Large intestine (tissue), 3 donors: ENCODE results near the gene PHF19. TPM values are rescaled to one million over a fixed set of nuclear protein-coding genes. Genes with fewer than 3 reads are reported as not detected.

Experiments used
- DNase-seq, 2 donors: peaks; one replicate each; pipeline versions ENCODE4 v3.0.0 to v3.0.0-alpha.2; 2013
- H3K27ac ChIP-seq: one replicate; pipeline ENCODE4 v1.5.1; 2013; ENCODE audit warnings: low read length
- H3K27me3 ChIP-seq: 2 replicates; pipeline ENCODE4 v1.6.1; 2013; ENCODE audit warnings: low read length; ENCODE audit not compliant: control insufficient read depth, insufficient read depth
- H3K36me3 ChIP-seq: 2 replicates; pipeline ENCODE4 v1.6.1; 2013; ENCODE audit warnings: low read length; ENCODE audit not compliant: control insufficient read depth, insufficient read depth
- H3K4me1 ChIP-seq: one replicate; pipeline ENCODE4 v1.6.1; 2013; ENCODE audit warnings: low read length; ENCODE audit not compliant: control insufficient read depth, insufficient read depth
- H3K4me3 ChIP-seq: one replicate; pipeline ENCODE4 v1.5.1; 2013; ENCODE audit warnings: low read length
- H3K9me3 ChIP-seq: one replicate; pipeline ENCODE4 v1.6.1; 2013; ENCODE audit warnings: mild to moderate bottlenecking, low read depth, low read length, moderate library complexity; ENCODE audit not compliant: control insufficient read depth
- WGBS: methylation state at CpG from one replicate; pipeline ENCODE4 v1.1.5; 2013; ENCODE audit warnings: low lambda C conversion rate; ENCODE audit not compliant: insufficient coverage; 5-methylcytosine and 5-hydroxymethylcytosine counted together
- polyA plus RNA-seq: library from polyadenylated mRNA; unstranded; fragments of 120-200 nt; gene quantifications from one replicate; pipeline ENCODE4 v1.2.1, GENCODE V29; 2013

The PHF19 gene
- polyA plus RNA-seq, 1 donor: 40.2 TPM

DNA sequence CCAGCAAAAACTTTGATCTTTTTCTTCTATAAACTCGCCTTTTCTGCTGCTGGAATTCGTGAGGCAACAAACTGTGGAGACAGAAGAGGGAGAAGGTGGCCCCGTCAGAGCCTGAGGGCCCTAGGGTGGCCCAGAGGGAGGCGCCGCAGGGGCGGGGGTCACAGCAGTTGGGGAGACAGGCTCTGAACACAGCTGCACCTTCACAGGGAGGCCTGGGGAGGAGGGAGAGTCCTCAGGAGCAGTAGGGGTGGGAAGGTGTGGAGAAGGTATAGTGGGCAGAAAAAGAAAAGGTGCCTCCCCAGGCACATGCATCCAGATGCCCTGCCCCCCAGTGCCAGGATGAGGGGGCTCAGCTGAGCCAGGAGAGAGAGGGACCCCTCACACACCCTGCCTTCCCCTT lies 15.1 kb downstream of the PHF19 start:
- Histone ChIP-seq H3K27me3 (no peaks in the 10 kb centered on the region), H3K36me3 (peaks cover 88% of the 10 kb centered on the region), H3K27ac (no peak overlapping the region), H3K4me1 (no peaks in the 10 kb centered on the region), H3K4me3 (no peak overlapping the region), H3K9me3 (no peaks in the 10 kb centered on the region)
- WGBS: no CpG with 5 or more reads among the region's 6 CpGs
- no peak for DNase-seq

DNA sequence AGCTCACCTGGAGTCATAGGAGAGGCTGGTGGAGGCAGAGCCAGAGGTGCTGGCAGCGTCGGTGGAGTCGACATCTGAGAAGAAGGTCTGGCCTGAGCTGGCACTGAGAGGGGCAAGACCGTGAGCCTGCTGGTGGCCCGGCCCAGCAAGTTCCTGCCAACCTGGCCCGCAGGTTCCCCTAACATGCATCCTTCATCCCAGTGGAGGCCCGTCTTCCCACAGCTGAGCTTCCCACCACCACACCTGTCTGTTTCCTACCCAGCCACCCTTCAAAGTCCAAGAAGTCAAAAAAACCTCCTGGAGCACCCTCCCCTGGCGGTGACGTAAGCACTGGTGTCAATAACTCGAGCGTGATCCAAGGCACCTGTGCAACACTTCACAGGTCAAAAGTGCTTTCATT lies 16.9 kb downstream of the PHF19 start:
- WGBS: no CpG with 5 or more reads among the region's 11 CpGs
- no peaks in the 10 kb centered on the region for H3K9me3 ChIP-seq
- peaks cover 82% of the 10 kb centered on the region for H3K36me3 ChIP-seq

DNA sequence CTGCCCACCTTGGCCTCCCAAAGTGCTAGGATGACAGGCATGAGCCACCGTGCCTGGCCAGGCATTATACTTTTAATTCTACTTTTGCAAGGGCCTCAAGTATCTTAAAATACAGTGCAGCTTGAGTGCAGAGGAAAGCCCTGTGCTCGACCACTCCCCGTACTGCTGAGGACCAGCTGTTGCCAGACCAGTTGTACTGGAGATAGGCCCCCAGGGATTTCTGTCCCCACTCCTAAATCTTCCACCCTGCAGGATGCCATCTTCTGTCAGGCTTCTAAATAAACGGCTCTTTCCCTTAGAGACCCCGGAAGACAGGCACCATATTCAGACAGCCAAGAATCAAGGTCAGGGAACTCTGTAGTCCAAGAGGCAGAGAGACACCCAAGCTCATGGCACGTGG lies 17.6 kb downstream of the PHF19 start:
- no peaks in the 10 kb centered on the region for H3K9me3 ChIP-seq
- no peak for DNase-seq
- no CpG with 5 or more reads among the region's 6 CpGs for WGBS
- no peaks in the 10 kb centered on the region for H3K4me1 ChIP-seq
- H3K4me3 ChIP-seq: no peak overlapping the region
- H3K36me3 ChIP-seq: peaks cover 81% of the 10 kb centered on the region
- H3K27ac ChIP-seq: no peak overlapping the region
- H3K27me3 ChIP-seq: no peaks in the 10 kb centered on the region

More for the DNA sequence above, 16.9 kb downstream of the PHF19 start:
- DNase-seq: no peak
- no peaks in the 10 kb centered on the region for H3K27me3 ChIP-seq
- no peak overlapping the region for H3K27ac ChIP-seq
- no peak overlapping the region for H3K4me3 ChIP-seq
- H3K4me1 ChIP-seq: no peaks in the 10 kb centered on the region

DNA sequence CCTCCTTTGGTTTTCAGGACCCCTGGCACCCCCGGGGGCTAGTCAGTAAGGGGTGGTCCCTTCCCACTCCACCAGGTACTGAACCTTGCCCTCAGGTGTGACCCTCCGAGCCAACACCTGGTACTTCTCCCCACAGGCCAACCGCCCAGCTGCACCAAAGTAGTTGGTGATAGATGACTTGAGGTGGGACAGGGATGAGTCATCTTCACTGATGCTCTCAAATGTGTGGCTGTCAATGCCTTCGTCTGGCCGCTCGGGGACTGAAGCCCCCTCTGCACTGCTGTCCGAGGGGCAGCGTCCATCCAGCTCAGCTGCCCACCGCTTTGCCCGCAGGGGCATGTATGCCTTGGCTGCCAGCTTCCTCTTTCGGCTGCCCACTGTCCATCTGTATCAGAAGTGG lies 19.1 kb downstream of the PHF19 start:
- WGBS: no CpG with 5 or more reads among the region's 11 CpGs
- Histone ChIP-seq H3K9me3 (no peaks in the 10 kb centered on the region), H3K27ac (no peak overlapping the region), H3K4me1 (no peaks in the 10 kb centered on the region), H3K36me3 (peaks cover 71% of the 10 kb centered on the region), H3K4me3 (no peak overlapping the region), H3K27me3 (no peaks in the 10 kb centered on the region)
- DNase-seq: no peak

DNA sequence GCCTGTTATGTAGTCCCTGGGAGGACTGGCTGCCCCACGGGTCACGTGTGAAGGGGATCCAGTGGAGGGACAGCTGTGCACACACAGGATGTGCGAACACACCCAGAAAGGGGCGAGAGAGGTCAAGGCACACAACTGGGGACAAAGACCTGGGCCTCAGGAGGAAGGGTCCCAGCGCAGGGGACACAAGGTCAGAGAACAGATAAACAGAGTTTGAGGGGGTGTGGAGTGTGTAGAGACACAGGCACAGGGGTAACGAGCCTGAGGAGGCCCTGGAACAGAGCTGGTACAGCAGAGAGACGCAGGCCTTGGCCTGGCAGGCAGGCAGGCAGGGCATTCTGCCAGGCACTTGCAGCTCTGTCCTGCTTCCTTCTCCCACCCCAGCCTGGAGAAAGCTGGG lies 19.5 kb downstream of the PHF19 start:
- Histone ChIP-seq H3K27me3 (no peaks in the 10 kb centered on the region), H3K27ac (no peak overlapping the region), H3K4me1 (no peaks in the 10 kb centered on the region), H3K4me3 (no peak overlapping the region), H3K9me3 (no peaks in the 10 kb centered on the region), H3K36me3 (peaks cover 68% of the 10 kb centered on the region)
- DNase-seq: no peak
- no CpG with 5 or more reads among the region's 7 CpGs for WGBS

DNA sequence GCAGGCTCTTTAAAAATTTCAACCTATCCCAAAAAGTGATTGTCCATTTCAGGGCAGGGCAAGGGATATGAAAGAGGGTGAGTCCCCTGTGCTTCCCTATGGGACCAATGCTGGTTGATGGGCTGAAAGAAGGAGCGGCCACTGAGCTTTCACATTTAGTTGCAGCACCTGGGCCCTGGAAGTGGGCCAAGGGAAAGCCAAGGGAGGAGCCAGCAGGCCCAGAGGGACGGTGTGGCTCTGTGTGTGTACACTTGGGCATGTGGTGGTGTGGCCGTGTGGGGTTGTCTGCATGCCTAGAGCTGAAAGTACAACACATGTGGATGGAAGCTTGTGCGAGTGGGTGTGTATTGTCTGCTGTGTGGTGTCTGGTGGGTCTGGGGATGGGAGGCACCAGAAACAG lies 20.3 kb downstream of the PHF19 start:
- Histone ChIP-seq H3K27ac (no peak overlapping the region), H3K9me3 (no peaks in the 10 kb centered on the region), H3K4me3 (no peak overlapping the region), H3K4me1 (no peaks in the 10 kb centered on the region), H3K27me3 (no peaks in the 10 kb centered on the region), H3K36me3 (peaks cover 68% of the 10 kb centered on the region)
- no peak for DNase-seq
- WGBS: no CpG with 5 or more reads among the region's 4 CpGs

DNA sequence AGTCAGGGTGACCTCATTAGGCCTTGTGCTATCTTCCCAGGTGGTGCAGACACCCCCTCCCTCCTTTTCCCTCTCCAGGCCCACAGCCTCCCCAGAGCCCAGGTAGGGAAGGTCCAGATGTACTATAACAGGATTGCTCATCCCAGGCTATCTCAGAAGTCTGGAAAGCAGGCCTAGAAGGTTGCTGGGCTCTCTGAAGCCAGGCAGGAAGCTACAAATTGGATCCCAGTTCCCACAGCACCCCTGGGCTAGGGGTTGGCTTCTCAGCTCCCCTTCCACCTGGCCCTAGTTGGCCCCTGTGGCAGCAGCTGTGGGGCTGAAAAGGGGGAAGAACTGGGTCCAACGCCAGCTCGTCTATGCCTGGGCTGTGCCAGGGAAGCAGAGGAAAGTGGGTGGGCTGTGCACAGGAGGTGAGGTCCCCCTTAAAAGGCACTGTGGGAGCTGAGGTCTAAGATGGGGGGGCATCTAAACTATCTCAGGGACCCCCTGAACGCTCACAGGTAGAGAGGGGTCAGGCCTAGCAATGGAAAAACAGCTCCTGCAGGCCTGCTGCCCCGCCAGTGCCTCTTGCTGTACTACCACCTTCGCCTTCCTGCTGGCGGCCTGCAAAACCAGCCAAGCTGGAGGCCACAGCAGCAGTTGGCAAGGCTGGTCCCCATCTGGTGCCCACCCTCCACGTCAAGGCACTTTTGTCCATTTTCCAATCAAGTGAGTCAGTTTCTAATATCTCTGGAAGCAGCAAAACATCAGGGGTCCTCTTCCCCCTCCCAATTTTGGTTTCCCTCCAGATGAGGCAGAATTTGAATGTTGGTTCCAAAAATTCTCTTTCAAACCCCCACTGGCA lies 20.9 kb downstream of the PHF19 start:
- Histone ChIP-seq H3K27me3 (no peaks in the 10 kb centered on the region), H3K36me3 (peaks cover 68% of the 10 kb centered on the region)

DNA sequence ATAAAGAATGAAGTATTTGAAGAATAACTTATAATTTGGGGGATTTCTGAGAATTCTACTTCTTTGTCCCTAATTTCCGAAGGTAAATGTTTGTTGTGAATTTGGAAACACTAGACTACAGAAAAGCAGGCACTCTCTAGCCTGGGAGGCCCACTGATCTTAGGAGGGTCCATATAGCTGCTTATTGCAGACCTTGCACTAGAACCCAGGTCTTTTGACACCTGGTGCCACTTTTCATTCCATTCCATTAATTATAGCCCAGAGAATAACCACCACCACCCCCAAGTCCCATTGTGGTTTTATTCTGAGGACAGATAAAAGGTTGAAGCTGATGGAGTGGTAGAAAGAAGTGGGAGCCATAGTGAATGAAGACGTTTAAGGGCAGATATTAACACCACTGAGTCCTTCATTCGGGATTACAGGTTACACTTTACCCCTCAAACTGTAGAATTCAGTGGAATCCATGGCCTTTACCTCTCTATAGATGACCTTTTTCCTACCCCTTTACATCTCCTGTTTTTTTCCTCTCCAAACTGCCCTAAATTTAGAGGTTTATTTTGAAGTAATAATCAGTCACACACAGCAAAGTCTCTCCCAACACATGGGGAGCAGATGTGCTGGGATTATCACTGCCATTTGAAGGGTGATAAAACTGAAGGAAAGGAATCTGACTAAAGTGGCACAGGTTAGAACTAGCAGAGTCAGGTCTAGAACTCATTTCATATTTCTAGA lies 22.2 kb downstream of the PHF19 start:
- WGBS: no CpG with 5 or more reads among the region's 3 CpGs

More for the DNA sequence above, 20.9 kb downstream of the PHF19 start:
- no peak for DNase-seq
- H3K27ac ChIP-seq: no peak overlapping the region
- H3K4me3 ChIP-seq: no peak overlapping the region
- no peaks in the 10 kb centered on the region for H3K4me1 ChIP-seq
- H3K9me3 ChIP-seq: no peaks in the 10 kb centered on the region
- WGBS: 89% methylated on average over 3 of the region's 7 CpGs

DNA sequence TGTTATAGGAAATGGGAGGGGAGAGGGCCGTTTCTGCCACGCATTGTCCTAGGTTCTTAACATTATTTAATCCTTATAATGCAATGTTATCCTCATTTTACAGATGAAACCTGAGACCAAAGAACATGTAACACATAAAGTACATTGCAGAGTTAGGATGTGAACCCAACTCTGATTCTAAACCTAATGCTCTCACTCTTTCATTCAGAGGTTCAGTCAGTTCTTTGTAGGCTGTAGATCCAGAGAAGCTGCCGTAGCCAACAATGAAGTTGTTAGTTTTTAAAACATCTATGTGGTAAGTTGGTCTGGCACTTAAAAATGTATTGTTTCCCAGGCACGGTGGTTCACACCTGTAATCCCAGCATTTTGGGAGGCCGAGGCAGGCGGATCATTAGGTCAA lies 23.8 kb downstream of the PHF19 start:
- Histone ChIP-seq H3K9me3 (no peaks in the 10 kb centered on the region), H3K27me3 (no peaks in the 10 kb centered on the region), H3K4me3 (no peak overlapping the region), H3K36me3 (peaks cover 61% of the 10 kb centered on the region), H3K27ac (no peak overlapping the region), H3K4me1 (no peaks in the 10 kb centered on the region)
- no CpG with 5 or more reads among the region's 6 CpGs for WGBS
- DNase-seq: no peak

More for the DNA sequence above, 22.2 kb downstream of the PHF19 start:
- no peak overlapping the region for H3K4me3 ChIP-seq
- no peaks in the 10 kb centered on the region for H3K4me1 ChIP-seq
- no peak overlapping the region for H3K27ac ChIP-seq
- peaks cover 65% of the 10 kb centered on the region for H3K36me3 ChIP-seq
- no peaks in the 10 kb centered on the region for H3K9me3 ChIP-seq
- no peak for DNase-seq
- no peaks in the 10 kb centered on the region for H3K27me3 ChIP-seq

DNA sequence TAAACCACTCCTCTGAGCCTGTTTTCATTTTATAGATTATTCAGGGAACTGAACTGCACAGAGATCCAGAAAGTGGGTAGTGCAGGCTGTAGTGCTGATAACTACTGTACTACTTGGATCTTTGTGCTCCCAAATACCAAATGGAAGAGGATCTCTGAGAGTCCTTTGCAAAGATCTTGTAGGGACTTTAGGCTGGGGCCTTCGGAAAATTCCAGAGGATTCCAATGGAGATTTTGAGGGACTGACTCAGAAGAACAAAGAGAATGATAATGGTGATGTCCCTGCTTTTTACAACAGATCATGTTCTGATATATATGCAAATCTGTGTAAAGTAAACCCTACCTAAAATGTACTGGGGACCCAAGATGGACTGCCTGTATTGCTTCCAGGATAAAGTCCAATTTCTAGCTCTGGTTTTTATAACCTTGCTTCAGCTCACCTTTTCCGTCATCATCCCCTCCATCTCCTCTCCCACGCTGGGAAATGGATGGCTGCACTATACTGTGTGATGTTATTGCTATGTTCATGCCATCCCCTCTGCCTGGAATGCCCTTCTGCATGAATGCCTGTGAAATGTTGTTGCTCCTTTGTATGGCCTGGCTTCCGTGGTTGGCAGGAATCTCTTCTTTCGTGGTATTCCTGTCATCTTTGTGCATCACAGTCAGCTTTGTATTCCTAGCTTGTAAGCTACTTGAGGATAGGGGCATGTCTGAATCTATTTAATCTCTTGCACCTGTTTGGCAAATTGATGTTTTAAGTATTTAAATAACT lies 24.6 kb downstream of the PHF19 start:
- peak in 1 of 2 donors; percentile 35 for DNase-seq
- H3K4me3 ChIP-seq: no peak overlapping the region
- H3K9me3 ChIP-seq: no peaks in the 10 kb centered on the region
- no CpG with 5 or more reads among the region's 5 CpGs for WGBS
- H3K36me3 ChIP-seq: peaks cover 55% of the 10 kb centered on the region
- no peaks in the 10 kb centered on the region for H3K27me3 ChIP-seq
- no peaks in the 10 kb centered on the region for H3K4me1 ChIP-seq
- H3K27ac ChIP-seq: peak overlapping the region; percentile 12
